Calu3 (cell line): Measurements from ENCODE around the gene LAMB4. TPM values are rescaled to one million over a fixed set of nuclear protein-coding genes. Genes with fewer than 3 reads are reported as not detected.
"Not testable (repeated sequence)": the region's sequence is repeated elsewhere in the genome, so short reads cannot be mapped to it uniquely, and the experiment has no call there.

Experiments
- BruUV-seq: library from RNA; stranded (reverse); fragments of 400-500 nt; replicated peaks from 2 replicates; lab custom pipeline; 2021; lab: Mats Ljungman, UMichigan
- CTCF ChIA-PET: fragments of 300-600 bp; sonication (Branson Sonifier 250); formaldehyde crosslinking; loops from one replicate; lab custom pipeline; 2022; ENCODE audit warnings: antibody characterized with exemption; lab: Charles Lee
- DNase-seq: peaks from one replicate; pipeline ENCODE4 v3.0.0; 2022
- H3K27ac Mint-ChIP-seq: one replicate; pipeline ENCODE4 v1.8.0; 2022; ENCODE audit warnings: mixed read lengths; ENCODE audit not compliant: unreplicated experiment
- H3K27me3 Mint-ChIP-seq: one replicate; pipeline ENCODE4 v1.8.0; 2022; ENCODE audit warnings: mixed read lengths; ENCODE audit not compliant: unreplicated experiment
- H3K36me3 Mint-ChIP-seq: one replicate; pipeline ENCODE4 v1.8.0; 2022; ENCODE audit warnings: mild to moderate bottlenecking, moderate library complexity, mixed read lengths; ENCODE audit not compliant: insufficient read depth, unreplicated experiment
- H3K4me1 Mint-ChIP-seq: one replicate; pipeline ENCODE4 v1.8.0; 2022; ENCODE audit warnings: mild to moderate bottlenecking, low read depth, mixed read lengths; ENCODE audit not compliant: unreplicated experiment
- H3K4me3 Mint-ChIP-seq: one replicate; pipeline ENCODE4 v1.8.0; 2022; ENCODE audit warnings: mild to moderate bottlenecking, low read depth, moderate library complexity, mixed read lengths; ENCODE audit not compliant: unreplicated experiment
- H3K9me3 Mint-ChIP-seq: one replicate; pipeline ENCODE4 v1.8.0; 2022; ENCODE audit warnings: low read depth, mixed read lengths; ENCODE audit not compliant: unreplicated experiment
- CTCF ChIP-seq: fragments of 200-600 bp; IDR thresholded peaks from one replicate; pipeline ENCODE4 v1.8.0; 2022; ENCODE audit warnings: antibody characterized with exemption; ENCODE audit not compliant: unreplicated experiment
- intact Hi-C: fragments of 100-400 bp; cut with micrococcal nuclease; formaldehyde crosslinking; loops from one replicate; pipeline ENCODE4 v1.10.0; 2022; ENCODE audit not compliant: unreplicated experiment
- total RNA-seq: library from RNA; stranded (reverse); gene quantifications from 2 replicates; pipeline ENCODE4 v1.2.3, GENCODE V29; 2022

The LAMB4 gene
- total RNA-seq, 1 experiment from 2014 or later, result not detected

DNA sequence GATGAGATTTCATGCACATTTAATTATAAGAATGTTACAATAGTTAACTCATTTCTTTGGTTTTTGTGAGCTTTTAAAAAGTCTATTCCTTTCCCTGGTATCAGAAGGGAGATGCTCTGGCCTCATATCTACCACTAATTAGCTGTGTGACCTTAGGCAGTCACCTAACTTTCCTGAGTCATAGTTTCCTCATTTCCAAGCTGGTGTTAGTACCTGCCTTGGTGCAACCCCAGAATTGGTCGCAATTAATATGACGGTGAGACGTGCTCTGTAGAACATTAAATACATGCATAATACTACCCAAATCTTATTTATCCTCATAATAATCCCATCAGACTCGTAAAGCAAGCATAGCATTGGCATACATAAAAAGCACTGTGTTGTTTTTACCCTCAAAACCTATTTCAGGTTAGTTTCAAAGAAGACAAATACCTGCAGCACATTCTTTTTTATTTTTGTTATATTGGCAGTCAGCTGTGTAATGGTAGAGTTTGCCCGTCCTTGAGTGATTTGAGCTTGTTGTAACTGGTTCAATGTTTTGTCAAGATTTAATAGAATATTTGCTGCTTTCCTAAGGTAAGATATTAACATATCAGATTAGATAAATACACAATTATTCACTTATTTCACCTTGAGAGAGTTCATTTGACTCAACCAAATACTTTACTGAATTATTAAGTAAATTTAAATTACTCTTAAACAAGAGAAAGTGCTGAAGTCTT is 96.2 kb downstream of the LAMB4 start:
- no peak for DNase-seq
- Mint-ChIP-seq H3K9me3 (no peaks in the 10 kb centered on the region), H3K4me3 (no peak overlapping the region), H3K27ac (no peak overlapping the region), H3K4me1 (peaks cover 13% of the 10 kb centered on the region), H3K36me3 (peaks cover 4% of the 10 kb centered on the region), H3K27me3 (no peaks in the 10 kb centered on the region)
- intact Hi-C loops, result loop anchor here (5.0 kb wide), 1 partner anchor 63 kb away; no protein-coding TSS in a partner anchor
- CTCF ChIA-PET, result no interaction called here
- BruUV-seq, result no TSS peak
- no peak for TF ChIP-seq CTCF

DNA sequence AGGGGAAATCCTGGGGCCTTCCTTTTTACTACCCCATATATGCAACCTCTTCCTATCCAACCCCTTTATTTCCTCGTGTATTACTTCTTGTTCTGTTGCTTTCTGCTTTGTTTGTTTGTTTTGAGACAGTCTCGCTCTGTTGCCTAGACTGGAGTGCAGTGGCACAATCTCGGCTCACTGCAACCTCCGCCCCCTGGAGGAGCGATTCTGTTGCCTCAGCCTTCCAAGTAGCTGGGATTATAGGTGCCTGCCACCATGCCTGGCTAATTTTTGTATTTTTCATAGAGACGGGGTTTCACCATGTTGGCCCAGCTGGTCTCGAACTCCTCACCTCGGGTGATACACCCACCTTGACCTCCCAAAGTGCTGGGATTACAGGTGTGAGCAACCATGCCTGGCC is 96.9 kb downstream of the LAMB4 start:
- BruUV-seq, H3K9me3 Mint-ChIP-seq, H3K27me3 Mint-ChIP-seq, H3K4me3 Mint-ChIP-seq, CTCF ChIA-PET, H3K27ac Mint-ChIP-seq, DNase-seq, H3K36me3 Mint-ChIP-seq: not testable (repeated sequence)
- intact Hi-C loops, result loop anchor here (5.0 kb wide), 1 partner anchor 64 kb away; no protein-coding TSS in a partner anchor
- H3K4me1 Mint-ChIP-seq, result peaks cover 16% of the 10 kb centered on the region

DNA sequence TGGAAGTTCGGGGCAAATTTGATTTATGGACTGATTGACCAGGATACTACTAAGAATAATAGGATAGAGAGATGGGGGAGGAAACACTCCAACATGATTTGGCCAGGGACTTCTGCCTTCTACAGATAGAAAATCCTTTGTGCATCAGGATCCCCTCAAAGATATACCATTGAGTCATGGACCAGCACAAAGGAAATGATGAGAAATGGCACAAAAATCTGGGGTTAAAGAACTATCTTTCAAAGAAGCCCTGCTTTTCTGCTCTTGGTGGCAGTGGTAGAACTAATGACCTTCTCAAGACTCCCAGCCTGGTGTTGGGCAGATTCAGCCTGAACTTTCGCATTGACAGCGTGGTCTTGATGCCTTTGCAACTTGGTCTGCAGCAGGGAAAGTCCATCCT is 99.6 kb downstream of the LAMB4 start:
- Mint-ChIP-seq H3K27me3 (no peaks in the 10 kb centered on the region), H3K4me1 (peaks cover 16% of the 10 kb centered on the region), H3K27ac (no peak overlapping the region), H3K36me3 (peaks cover 4% of the 10 kb centered on the region), H3K9me3 (no peaks in the 10 kb centered on the region), H3K4me3 (no peak overlapping the region)
- CTCF ChIA-PET, result no interaction called here
- no peak for TF ChIP-seq CTCF
- no TSS peak for BruUV-seq
- DNase-seq, result no peak
- intact Hi-C loops, result loop anchor here (5.0 kb wide), 1 partner anchor 67 kb away; no protein-coding TSS in a partner anchor

- H3K27ac Mint-ChIP-seq, result no peak overlapping the region
- intact Hi-C loops, result no loop called here
- no peak for TF ChIP-seq CTCF
- H3K9me3 Mint-ChIP-seq, result no peaks in the 10 kb centered on the region
- BruUV-seq, result no TSS peak
- DNase-seq, result no peak
- CTCF ChIA-PET, result no interaction called here
- H3K4me3 Mint-ChIP-seq, result no peak overlapping the region
- peaks cover 4% of the 10 kb centered on the region for H3K36me3 Mint-ChIP-seq
- H3K27me3 Mint-ChIP-seq, result no peaks in the 10 kb centered on the region
- H3K4me1 Mint-ChIP-seq, result peaks cover 16% of the 10 kb centered on the region
Measured at GRCh38 chr7:108029034-108029433, 101.1 kb downstream of the LAMB4 start.

GRCh38 chr7:108028111-108028510 is 102.0 kb downstream of the LAMB4 start:
- BruUV-seq, result no TSS peak
- no peaks in the 10 kb centered on the region for H3K9me3 Mint-ChIP-seq

More at GRCh38 chr7:108028111-108028510, 102.0 kb downstream of the LAMB4 start:
- peaks cover 16% of the 10 kb centered on the region for H3K4me1 Mint-ChIP-seq
- intact Hi-C loops, result no loop called here
- CTCF ChIA-PET, result no interaction called here
- peaks cover 4% of the 10 kb centered on the region for H3K36me3 Mint-ChIP-seq
- no peaks in the 10 kb centered on the region for H3K27me3 Mint-ChIP-seq
- no peak overlapping the region for H3K4me3 Mint-ChIP-seq
- DNase-seq, result no peak
- H3K27ac Mint-ChIP-seq, result no peak overlapping the region
- no peak for TF ChIP-seq CTCF
